AG09309 (cell line): ENCODE measurements around the gene CANT1.
"Not testable (repeated sequence)": the region's sequence is repeated elsewhere in the genome, so short reads cannot be mapped to it uniquely, and the experiment has no call there.

Experiments
- DNase-seq: peaks from one replicate; pipeline ENCODE4 v3.0.0-alpha.2; 2010; ENCODE audit warnings: low read depth
- H3K4me3 ChIP-seq: 2 replicates; pipeline ENCODE4 v1.5.1; 2011; ENCODE audit warnings: mild to moderate bottlenecking, low read depth, low read length, moderate library complexity; ENCODE audit not compliant: control insufficient read depth
- CTCF ChIP-seq: IDR thresholded peaks from 2 replicates; pipeline ENCODE4 v1.5.1; 2011; ENCODE audit warnings: mild to moderate bottlenecking, low read depth, low read length, inconsistent platforms; ENCODE audit not compliant: insufficient read depth, control insufficient read depth; ENCODE audit errors: missing control alignments

CANT1 gene

GRCh38 chr17:78950870-78951269 lies 58.7 kb downstream of the CANT1 start:
- no peak for DNase-seq
- no peak overlapping the region for H3K4me3 ChIP-seq
- no peak for TF ChIP-seq CTCF

GRCh38 chr17:78947235-78948149 lies 62.1 kb downstream of the CANT1 start:
- TF ChIP-seq CTCF, result no peak
- no peak for DNase-seq
- no peak overlapping the region for H3K4me3 ChIP-seq

GRCh38 chr17:78946631-78947030 lies 62.9 kb downstream of the CANT1 start:
- H3K4me3 ChIP-seq, result no peak overlapping the region
- no peak for TF ChIP-seq CTCF
- DNase-seq, result no peak

- no peak for DNase-seq
- no peak overlapping the region for H3K4me3 ChIP-seq
- TF ChIP-seq CTCF, result no peak
Measured at GRCh38 chr17:78946131-78946530, 63.4 kb downstream of the CANT1 start.

- not testable (repeated sequence) for H3K4me3 ChIP-seq, DNase-seq
Measured at GRCh38 chr17:78945455-78945854, 64.1 kb downstream of the CANT1 start.

GRCh38 chr17:78944956-78945355 lies 64.6 kb downstream of the CANT1 start:
- no peak overlapping the region for H3K4me3 ChIP-seq
- TF ChIP-seq CTCF, result no peak
- DNase-seq, result no peak

GRCh38 chr17:78944026-78944425 lies 65.5 kb downstream of the CANT1 start:
- no peak for TF ChIP-seq CTCF
- H3K4me3 ChIP-seq, result no peak overlapping the region
- no peak for DNase-seq
